ENCODE results near the gene MAPKAP1.

Gene MAPKAP1

GRCh38 chr9:125460346-125460745 is 246.7 kb downstream of the MAPKAP1 start:
- no peaks in the 10 kb centered on the region for H3K79me2 ChIP-seq (ENCODE audit: insufficient read depth, low read length)
- DNase-seq (no peak), ATAC-seq (ENCODE audit: insufficient read depth, low read depth) (no peak)
- H3K36me3 ChIP-seq (ENCODE audit: insufficient read depth, low read length) = peaks cover 25% of the 10 kb centered on the region; the same call in 1 of the 2 replicates
- peaks cover 12% of the 10 kb centered on the region for H3K9me3 ChIP-seq (ENCODE audit: insufficient read depth, low read length, severe bottlenecking)
- H3K4me2 ChIP-seq (ENCODE audit: insufficient read depth, low read length) = no peak overlapping the region
- H3K27ac ChIP-seq (ENCODE audit: low read length) = no peak overlapping the region
- H3K9ac ChIP-seq (ENCODE audit: low read depth, low read length) = no peak overlapping the region
- no peaks in the 10 kb centered on the region for H3K27me3 ChIP-seq (ENCODE audit: insufficient read depth, low read length, poor library complexity)
- no peaks in the 10 kb centered on the region for H3K4me1 ChIP-seq (ENCODE audit: insufficient read depth, low read length)
- H4K20me1 ChIP-seq (ENCODE audit: insufficient read depth, low read length) = no peaks in the 10 kb centered on the region
- TF ChIP-seq CTCF (IDR thresholded peaks at IDR 0.05; ENCODE audit: borderline replicate concordance, extremely low read depth, low read length, poor library complexity, severe bottlenecking) (no peak), EZH2 (IDR thresholded peaks at IDR 0.05; ENCODE audit: borderline replicate concordance, low read depth, low read length, severe bottlenecking) (no peak)
- H2AFZ ChIP-seq (ENCODE audit: low read depth, low read length) = no peak overlapping the region
- no peak overlapping the region for H3K4me3 ChIP-seq (ENCODE audit: low read depth in 1 of 2, low read length in 2 of 2)

GRCh38 chr9:125457357-125457756 is 249.7 kb downstream of the MAPKAP1 start:
- no peak overlapping the region for H3K4me2 ChIP-seq (ENCODE audit: insufficient read depth, low read length)
- peaks cover 12% of the 10 kb centered on the region for H3K9me3 ChIP-seq (ENCODE audit: insufficient read depth, low read length, severe bottlenecking)
- H3K27me3 ChIP-seq (ENCODE audit: insufficient read depth, low read length, poor library complexity) = no peaks in the 10 kb centered on the region
- no peaks in the 10 kb centered on the region for H4K20me1 ChIP-seq (ENCODE audit: insufficient read depth, low read length)
- no peak overlapping the region for H3K4me3 ChIP-seq (ENCODE audit: low read depth in 1 of 2, low read length in 2 of 2)
- no peaks in the 10 kb centered on the region for H3K79me2 ChIP-seq (ENCODE audit: insufficient read depth, low read length)
- no peak overlapping the region for H3K9ac ChIP-seq (ENCODE audit: low read depth, low read length)
- no peaks in the 10 kb centered on the region for H3K4me1 ChIP-seq (ENCODE audit: insufficient read depth, low read length)
- no peak for ATAC-seq (ENCODE audit: insufficient read depth, low read depth)
- H3K36me3 ChIP-seq (ENCODE audit: insufficient read depth, low read length) = peaks cover 21% of the 10 kb centered on the region; the same call in 1 of the 2 replicates
- no peak overlapping the region for H2AFZ ChIP-seq (ENCODE audit: low read depth, low read length)
- no peak for DNase-seq
- TF ChIP-seq EZH2 (IDR thresholded peaks at IDR 0.05; ENCODE audit: borderline replicate concordance, low read depth, low read length, severe bottlenecking) (no peak), CTCF (IDR thresholded peaks at IDR 0.05; ENCODE audit: borderline replicate concordance, extremely low read depth, low read length, poor library complexity, severe bottlenecking) (no peak)
- H3K27ac ChIP-seq (ENCODE audit: low read length) = no peak overlapping the region

- no peak for TF ChIP-seq CTCF (IDR thresholded peaks at IDR 0.05; ENCODE audit: borderline replicate concordance, extremely low read depth, low read length, poor library complexity, severe bottlenecking)
- TF ChIP-seq EZH2 (IDR thresholded peaks at IDR 0.05; ENCODE audit: borderline replicate concordance, low read depth, low read length, severe bottlenecking) = no peak
- DNase-seq = no peak
- Histone ChIP-seq H3K27ac (ENCODE audit: low read length) (no peak overlapping the region), H3K9me3 (ENCODE audit: insufficient read depth, low read length, severe bottlenecking) (peaks cover 12% of the 10 kb centered on the region), H3K9ac (ENCODE audit: low read depth, low read length) (no peak overlapping the region), H2AFZ (ENCODE audit: low read depth, low read length) (no peak overlapping the region), H3K79me2 (ENCODE audit: insufficient read depth, low read length) (no peaks in the 10 kb centered on the region), H4K20me1 (ENCODE audit: insufficient read depth, low read length) (no peaks in the 10 kb centered on the region), H3K36me3 (ENCODE audit: insufficient read depth, low read length) (peaks cover 7% of the 10 kb centered on the region; the same call in 1 of the 2 replicates), H3K4me1 (ENCODE audit: insufficient read depth, low read length) (no peaks in the 10 kb centered on the region), H3K27me3 (ENCODE audit: insufficient read depth, low read length, poor library complexity) (no peaks in the 10 kb centered on the region), H3K4me3 (ENCODE audit: low read depth in 1 of 2, low read length in 2 of 2) (no peak overlapping the region), H3K4me2 (ENCODE audit: insufficient read depth, low read length) (no peak overlapping the region)
- ATAC-seq (ENCODE audit: insufficient read depth, low read depth) = no peak
Measured at GRCh38 chr9:125455876-125456275, 251.1 kb downstream of the MAPKAP1 start.

- Histone ChIP-seq H3K79me2 (ENCODE audit: insufficient read depth, low read length) (no peaks in the 10 kb centered on the region), H3K27me3 (ENCODE audit: insufficient read depth, low read length, poor library complexity) (no peaks in the 10 kb centered on the region), H3K36me3 (ENCODE audit: insufficient read depth, low read length) (no peaks in the 10 kb centered on the region), H3K4me3 (ENCODE audit: low read depth in 1 of 2, low read length in 2 of 2) (no peak overlapping the region), H3K4me1 (ENCODE audit: insufficient read depth, low read length) (no peaks in the 10 kb centered on the region), H3K27ac (ENCODE audit: low read length) (no peak overlapping the region), H3K4me2 (ENCODE audit: insufficient read depth, low read length) (no peak overlapping the region), H2AFZ (ENCODE audit: low read depth, low read length) (no peak overlapping the region), H4K20me1 (ENCODE audit: insufficient read depth, low read length) (peaks cover 4% of the 10 kb centered on the region; the same call in 1 of the 2 replicates), H3K9ac (ENCODE audit: low read depth, low read length) (no peak overlapping the region), H3K9me3 (ENCODE audit: insufficient read depth, low read length, severe bottlenecking) (peaks cover 12% of the 10 kb centered on the region)
- ATAC-seq (ENCODE audit: insufficient read depth, low read depth) (no peak), DNase-seq (no peak)
- TF ChIP-seq EZH2 (IDR thresholded peaks at IDR 0.05; ENCODE audit: borderline replicate concordance, low read depth, low read length, severe bottlenecking) = no peak
- no peak for TF ChIP-seq CTCF (IDR thresholded peaks at IDR 0.05; ENCODE audit: borderline replicate concordance, extremely low read depth, low read length, poor library complexity, severe bottlenecking)
Measured at GRCh38 chr9:125455132-125455531, 251.9 kb downstream of the MAPKAP1 start.

All from DND-41 (cell line).